A673 (cell line): ENCODE data around the gene PMP22.

Source experiments
- EZH2 ChIP-seq: fragments of 200-600 bp; sonication (generic); IDR thresholded peaks from 2 replicates; pipeline ENCODE4 v1.6.1; 2017; ENCODE audit warnings: borderline replicate concordance, low read depth, mild to moderate bottlenecking, mixed read lengths, antibody characterized with exemption, low read length; ENCODE audit not compliant: poor library complexity, severe bottlenecking
- TF ChIP-seq, protein P1 (sequence below): fragments of 300-800, 200-600 bp; sonication (generic); conservative IDR thresholded peaks from 2 replicates; pipeline ENCODE4 v1.5.1; 2017; ENCODE audit warnings: low read depth, mild to moderate bottlenecking, antibody characterized with exemption, low read length, moderate library complexity, mixed read lengths

DNA sequence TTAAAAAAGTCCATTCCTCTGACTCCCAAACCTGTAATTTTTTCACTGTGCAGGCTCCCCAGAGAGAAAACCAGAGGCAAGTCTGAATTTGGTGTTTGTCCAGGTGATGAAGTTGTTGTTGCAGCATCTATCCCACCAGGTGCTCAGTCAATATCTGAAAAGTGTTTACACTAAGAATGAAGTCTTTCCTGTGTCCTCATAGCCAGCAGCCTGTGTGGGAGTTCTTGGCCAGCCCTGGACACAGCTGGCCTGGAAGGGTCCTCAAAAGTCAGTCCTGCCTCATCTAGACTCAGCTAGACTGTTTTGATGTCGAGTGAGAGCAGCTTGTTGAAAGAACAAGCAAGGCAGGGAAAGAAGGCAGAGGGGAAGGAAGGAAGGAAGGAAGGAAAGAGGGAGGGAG is 3.3 kb upstream of the PMP22 start:
- TF ChIP-seq, protein P1, sequence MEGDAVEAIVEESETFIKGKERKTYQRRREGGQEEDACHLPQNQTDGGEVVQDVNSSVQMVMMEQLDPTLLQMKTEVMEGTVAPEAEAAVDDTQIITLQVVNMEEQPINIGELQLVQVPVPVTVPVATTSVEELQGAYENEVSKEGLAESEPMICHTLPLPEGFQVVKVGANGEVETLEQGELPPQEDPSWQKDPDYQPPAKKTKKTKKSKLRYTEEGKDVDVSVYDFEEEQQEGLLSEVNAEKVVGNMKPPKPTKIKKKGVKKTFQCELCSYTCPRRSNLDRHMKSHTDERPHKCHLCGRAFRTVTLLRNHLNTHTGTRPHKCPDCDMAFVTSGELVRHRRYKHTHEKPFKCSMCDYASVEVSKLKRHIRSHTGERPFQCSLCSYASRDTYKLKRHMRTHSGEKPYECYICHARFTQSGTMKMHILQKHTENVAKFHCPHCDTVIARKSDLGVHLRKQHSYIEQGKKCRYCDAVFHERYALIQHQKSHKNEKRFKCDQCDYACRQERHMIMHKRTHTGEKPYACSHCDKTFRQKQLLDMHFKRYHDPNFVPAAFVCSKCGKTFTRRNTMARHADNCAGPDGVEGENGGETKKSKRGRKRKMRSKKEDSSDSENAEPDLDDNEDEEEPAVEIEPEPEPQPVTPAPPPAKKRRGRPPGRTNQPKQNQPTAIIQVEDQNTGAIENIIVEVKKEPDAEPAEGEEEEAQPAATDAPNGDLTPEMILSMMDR: no peak
- TF ChIP-seq EZH2: no peak
